Measurements from ENCODE around the gene SERPINB10.

The SERPINB10 gene

GRCh38 chr18:63930773-63931354 is 23.1 kb downstream of the SERPINB10 start:
- H3K9me3 ChIP-seq (ENCODE audit: control insufficient read depth, insufficient read depth, low read length), result no peaks in the 10 kb centered on the region
- no peak for TF ChIP-seq EZH2phosphoT487 (IDR thresholded peaks at IDR 0.05; ENCODE audit: borderline replicate concordance, low read length)
- TF ChIP-seq CTCF (IDR thresholded peaks at IDR 0.05; ENCODE audit: low read depth, low read length, poor library complexity, severe bottlenecking), result no peak
- H4K20me1 ChIP-seq (ENCODE audit: control insufficient read depth, insufficient read depth, low read depth, low read length), result no peaks in the 10 kb centered on the region
- no peaks in the 10 kb centered on the region for H3K36me3 ChIP-seq (ENCODE audit: control insufficient read depth, low read length)
- H3K4me1 ChIP-seq (ENCODE audit: control insufficient read depth, low read length), result no peaks in the 10 kb centered on the region
- H3K27me3 ChIP-seq (ENCODE audit: control insufficient read depth, low read length), result peaks cover 29% of the 10 kb centered on the region
- no peaks in the 10 kb centered on the region for H3F3A ChIP-seq (ENCODE audit: control insufficient read depth, insufficient read depth)
- no peak overlapping the region for H3K27ac ChIP-seq (ENCODE audit: low read depth, low read length)
- no peak overlapping the region for H3K4me2 ChIP-seq (ENCODE audit: low read length)
- no peak overlapping the region for H3K4me3 ChIP-seq (ENCODE audit: low read length)
- no peaks in the 10 kb centered on the region for H3K9me2 ChIP-seq (replicated peaks; ENCODE audit: control insufficient read depth, low read length)
- no peaks in the 10 kb centered on the region for H3K79me2 ChIP-seq (ENCODE audit: control insufficient read depth, low read length)

- H3K4me3 ChIP-seq (ENCODE audit: low read length), result peak overlapping the region; percentile 75
- H3F3A ChIP-seq (ENCODE audit: control insufficient read depth, insufficient read depth), result no peaks in the 10 kb centered on the region
- H3K79me2 ChIP-seq (ENCODE audit: control insufficient read depth, low read length), result no peaks in the 10 kb centered on the region
- TF ChIP-seq EZH2phosphoT487 (IDR thresholded peaks at IDR 0.05; ENCODE audit: borderline replicate concordance, low read length) (no peak), CTCF (IDR thresholded peaks at IDR 0.05; ENCODE audit: low read depth, low read length, poor library complexity, severe bottlenecking) (peak; percentile 70)
- H3K4me2 ChIP-seq (ENCODE audit: low read length), result peak overlapping the region; percentile 90
- H3K4me1 ChIP-seq (ENCODE audit: control insufficient read depth, low read length), result peaks cover 12% of the 10 kb centered on the region
- peaks cover 36% of the 10 kb centered on the region for H3K27me3 ChIP-seq (ENCODE audit: control insufficient read depth, low read length)
- no peaks in the 10 kb centered on the region for H3K9me2 ChIP-seq (replicated peaks; ENCODE audit: control insufficient read depth, low read length)
- no peaks in the 10 kb centered on the region for H4K20me1 ChIP-seq (ENCODE audit: control insufficient read depth, insufficient read depth, low read depth, low read length)
- H3K9me3 ChIP-seq (ENCODE audit: control insufficient read depth, insufficient read depth, low read length), result no peaks in the 10 kb centered on the region
- H3K27ac ChIP-seq (ENCODE audit: low read depth, low read length), result no peak overlapping the region
- H3K36me3 ChIP-seq (ENCODE audit: control insufficient read depth, low read length), result no peaks in the 10 kb centered on the region
Measured at GRCh38 chr18:63936156-63936931, 28.6 kb downstream of the SERPINB10 start.

GRCh38 chr18:63936932-63937393 is 29.2 kb downstream of the SERPINB10 start:
- peaks cover 12% of the 10 kb centered on the region for H3K4me1 ChIP-seq (ENCODE audit: control insufficient read depth, low read length)
- H3K79me2 ChIP-seq (ENCODE audit: control insufficient read depth, low read length), result no peaks in the 10 kb centered on the region
- H3K4me2 ChIP-seq (ENCODE audit: low read length), result peak overlapping the region; percentile 90
- no peaks in the 10 kb centered on the region for H3K9me3 ChIP-seq (ENCODE audit: control insufficient read depth, insufficient read depth, low read length)
- H4K20me1 ChIP-seq (ENCODE audit: control insufficient read depth, insufficient read depth, low read depth, low read length), result no peaks in the 10 kb centered on the region
- no peaks in the 10 kb centered on the region for H3F3A ChIP-seq (ENCODE audit: control insufficient read depth, insufficient read depth)
- H3K4me3 ChIP-seq (ENCODE audit: low read length), result peak overlapping the region; percentile 75
- H3K36me3 ChIP-seq (ENCODE audit: control insufficient read depth, low read length), result no peaks in the 10 kb centered on the region
- peaks cover 36% of the 10 kb centered on the region for H3K27me3 ChIP-seq (ENCODE audit: control insufficient read depth, low read length)
- H3K27ac ChIP-seq (ENCODE audit: low read depth, low read length), result no peak overlapping the region
- TF ChIP-seq EZH2phosphoT487 (IDR thresholded peaks at IDR 0.05; ENCODE audit: borderline replicate concordance, low read length) (no peak), CTCF (IDR thresholded peaks at IDR 0.05; ENCODE audit: low read depth, low read length, poor library complexity, severe bottlenecking) (no peak)
- no peaks in the 10 kb centered on the region for H3K9me2 ChIP-seq (replicated peaks; ENCODE audit: control insufficient read depth, low read length)
